ENCODE measurements around the gene ZNRF1. TPM values are rescaled to one million over a fixed set of nuclear protein-coding genes. Genes with fewer than 3 reads are reported as not detected.

The ZNRF1 gene
- total RNA-seq, 3 donors from 2014 or later, result 12.8 to 27.5 (median 24.4) TPM

GRCh38 chr16:75066861-75067447, 68.1 kb downstream of the ZNRF1 start:
- H3K9me3 ChIP-seq, result no peaks in the 10 kb centered on the region
- TF ChIP-seq POLR2AphosphoS5 (IDR thresholded peaks at IDR 0.05) (no peak), POLR2A (IDR thresholded peaks at IDR 0.05) (no peak)
- TF ChIP-seq, protein P1, sequence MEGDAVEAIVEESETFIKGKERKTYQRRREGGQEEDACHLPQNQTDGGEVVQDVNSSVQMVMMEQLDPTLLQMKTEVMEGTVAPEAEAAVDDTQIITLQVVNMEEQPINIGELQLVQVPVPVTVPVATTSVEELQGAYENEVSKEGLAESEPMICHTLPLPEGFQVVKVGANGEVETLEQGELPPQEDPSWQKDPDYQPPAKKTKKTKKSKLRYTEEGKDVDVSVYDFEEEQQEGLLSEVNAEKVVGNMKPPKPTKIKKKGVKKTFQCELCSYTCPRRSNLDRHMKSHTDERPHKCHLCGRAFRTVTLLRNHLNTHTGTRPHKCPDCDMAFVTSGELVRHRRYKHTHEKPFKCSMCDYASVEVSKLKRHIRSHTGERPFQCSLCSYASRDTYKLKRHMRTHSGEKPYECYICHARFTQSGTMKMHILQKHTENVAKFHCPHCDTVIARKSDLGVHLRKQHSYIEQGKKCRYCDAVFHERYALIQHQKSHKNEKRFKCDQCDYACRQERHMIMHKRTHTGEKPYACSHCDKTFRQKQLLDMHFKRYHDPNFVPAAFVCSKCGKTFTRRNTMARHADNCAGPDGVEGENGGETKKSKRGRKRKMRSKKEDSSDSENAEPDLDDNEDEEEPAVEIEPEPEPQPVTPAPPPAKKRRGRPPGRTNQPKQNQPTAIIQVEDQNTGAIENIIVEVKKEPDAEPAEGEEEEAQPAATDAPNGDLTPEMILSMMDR (IDR thresholded peaks at IDR 0.05), result no peak
- intact Hi-C loops (cut with DNase I; ENCODE audit: low total_unique reads), result no loop called here
- DNase-seq (ENCODE audit: low spot score in 2 of 2), result no peak
- no peak overlapping the region for H3K4me3 ChIP-seq
- H3K4me1 ChIP-seq, result peaks cover 0 to 5% of the 10 kb centered on the region in 2 donors
- no peaks in the 10 kb centered on the region for H3K36me3 ChIP-seq
- H3K27me3 ChIP-seq, result no peaks in the 10 kb centered on the region
- no peak overlapping the region for H3K27ac ChIP-seq

GRCh38 chr16:75068085-75069031, 69.5 kb downstream of the ZNRF1 start:
- TF ChIP-seq, protein P1 (IDR thresholded peaks at IDR 0.05), result no peak
- no peak for TF ChIP-seq POLR2A (IDR thresholded peaks at IDR 0.05)
- no peak for TF ChIP-seq POLR2AphosphoS5 (IDR thresholded peaks at IDR 0.05)
- no peaks in the 10 kb centered on the region for H3K36me3 ChIP-seq

GRCh38 chr16:75070012-75070841, 71.4 kb downstream of the ZNRF1 start:
- no peaks in the 10 kb centered on the region for H3K36me3 ChIP-seq
- no peak overlapping the region for H3K27ac ChIP-seq
- H3K27me3 ChIP-seq, result no peaks in the 10 kb centered on the region
- intact Hi-C loops (cut with DNase I; ENCODE audit: low total_unique reads), result no loop called here
- H3K4me1 ChIP-seq, result peaks cover 0 to 5% of the 10 kb centered on the region in 2 donors
- DNase-seq (ENCODE audit: low spot score in 2 of 2), result no peak
- TF ChIP-seq POLR2A (IDR thresholded peaks at IDR 0.05) (no peak), POLR2AphosphoS5 (IDR thresholded peaks at IDR 0.05) (no peak)
- TF ChIP-seq, protein P1 (IDR thresholded peaks at IDR 0.05), result no peak
- H3K9me3 ChIP-seq, result no peaks in the 10 kb centered on the region
- no peak overlapping the region for H3K4me3 ChIP-seq

More at GRCh38 chr16:75068085-75069031, 69.5 kb downstream of the ZNRF1 start:
- no peaks in the 10 kb centered on the region for H3K27me3 ChIP-seq
- DNase-seq (ENCODE audit: low spot score in 2 of 2), result no peak
- H3K4me3 ChIP-seq, result no peak overlapping the region
- intact Hi-C loops (cut with DNase I; ENCODE audit: low total_unique reads), result no loop called here
- H3K9me3 ChIP-seq, result no peaks in the 10 kb centered on the region
- H3K4me1 ChIP-seq, result peaks cover 0 to 5% of the 10 kb centered on the region in 2 donors
- no peak overlapping the region for H3K27ac ChIP-seq

DNA sequence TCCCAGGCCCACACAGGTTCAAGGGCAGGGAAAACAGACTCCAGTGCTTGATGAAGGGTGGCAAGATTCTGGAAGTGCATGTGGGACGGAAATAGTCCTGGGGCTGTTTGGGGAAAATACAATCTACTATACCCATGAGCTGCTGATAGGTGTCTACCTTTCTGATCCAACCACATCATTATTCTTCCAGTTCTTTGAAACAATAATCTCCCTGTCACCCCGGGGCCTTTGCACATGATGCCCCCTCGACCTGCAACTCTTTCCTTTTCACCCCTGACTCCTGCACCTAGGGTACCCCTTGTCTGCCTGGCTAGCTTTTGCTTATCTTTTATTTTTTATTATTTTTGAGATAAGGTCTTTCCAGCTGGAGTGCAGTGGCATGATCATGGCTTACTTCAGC, 72.8 kb downstream of the ZNRF1 start:
- intact Hi-C loops (cut with DNase I; ENCODE audit: low total_unique reads), result no loop called here

More for the DNA sequence above, 72.8 kb downstream of the ZNRF1 start:
- DNase-seq (ENCODE audit: low spot score in 2 of 2), result no peak
- Histone ChIP-seq H3K9me3 (no peaks in the 10 kb centered on the region), H3K27ac (no peak overlapping the region), H3K27me3 (no peaks in the 10 kb centered on the region), H3K4me3 (no peak overlapping the region), H3K36me3 (no peaks in the 10 kb centered on the region), H3K4me1 (peaks cover 0 to 5% of the 10 kb centered on the region in 2 donors)
- TF ChIP-seq POLR2AphosphoS5 (IDR thresholded peaks at IDR 0.05), result no peak
- TF ChIP-seq, protein P1 (IDR thresholded peaks at IDR 0.05), result no peak

Data from breast epithelium (tissue), 4 donors.